Epithelial cell of proximal tubule (primary cell): Measurements from ENCODE around the gene GAGE13. TPM values are rescaled to one million over a fixed set of nuclear protein-coding genes. Genes with fewer than 3 reads are reported as not detected.
A peak's percentile ranks its signal among the peaks of the same experiment; 100 is the strongest.
"Not testable (repeated sequence)": the region's sequence is repeated elsewhere in the genome, so short reads cannot be mapped to it uniquely, and the experiment has no call there.

Experiments
- DNase-seq: peaks from one replicate; pipeline ENCODE4 v3.0.0-alpha.2; 2011; ENCODE audit warnings: low read depth
- H3K4me3 ChIP-seq: 2 replicates; pipeline ENCODE4 v1.5.1; 2011; ENCODE audit warnings: low read depth, mild to moderate bottlenecking, low read length
- CTCF ChIP-seq: conservative IDR thresholded peaks from 2 replicates; pipeline ENCODE4 v1.5.1; 2012; ENCODE audit warnings: low read depth, mild to moderate bottlenecking, low read length
- total RNA-seq: library from RNA; depleted of rRNA; stranded (reverse); fragments of >200 nt; gene quantifications from 2 replicates; pipeline ENCODE4 v1.2.3, GENCODE V29; 2015

GAGE13 gene
- total RNA-seq, 1 donor from 2014 or later: not detected

DNA sequence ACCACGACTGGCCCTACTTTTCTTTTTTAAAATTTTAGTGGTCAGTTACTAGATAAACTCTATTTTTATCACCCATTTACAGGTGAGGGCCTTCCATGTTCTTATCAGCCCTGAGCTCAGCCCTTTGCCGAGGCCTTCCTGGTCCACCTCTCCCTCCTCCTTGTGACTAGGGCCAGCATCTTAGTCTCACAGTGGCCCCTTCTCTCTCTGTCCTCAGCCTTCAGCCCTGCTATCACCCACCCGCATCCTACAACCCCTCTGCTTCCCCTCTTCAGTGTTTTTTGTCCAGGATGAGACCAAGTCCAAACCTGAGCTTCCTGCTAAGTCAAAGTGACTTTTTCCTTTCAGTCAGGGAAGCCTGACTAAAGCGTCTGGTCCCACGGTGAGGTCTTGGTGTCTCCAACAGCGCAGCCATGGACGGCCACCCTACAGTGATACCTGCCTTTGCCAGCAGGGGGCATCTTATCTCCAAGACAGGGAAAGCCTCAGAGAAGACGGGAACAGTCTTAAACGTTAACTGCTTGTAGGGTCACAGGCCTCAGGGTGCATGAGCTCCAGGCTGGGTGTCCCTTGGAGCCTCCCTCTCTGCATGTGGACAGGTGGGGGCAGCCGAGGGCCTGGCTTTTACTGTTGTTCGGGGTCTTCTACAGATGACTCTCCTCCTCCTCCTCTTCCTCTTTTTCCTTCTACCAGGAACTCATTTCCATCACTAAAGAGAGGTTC is 39.6 kb upstream of the GAGE13 start:
- TF ChIP-seq CTCF: peak; percentile 61
- no peak overlapping the region for H3K4me3 ChIP-seq
- DNase-seq: no peak

- no peak overlapping the region for H3K4me3 ChIP-seq
- no peak for TF ChIP-seq CTCF
- no peak for DNase-seq
Measured at GRCh38 chrX:49292400-49293362, 38.7 kb upstream of the GAGE13 start.

GRCh38 chrX:49299293-49299692 is 32.1 kb upstream of the GAGE13 start:
- DNase-seq, H3K4me3 ChIP-seq: not testable (repeated sequence)

GRCh38 chrX:49300703-49301102 is 30.7 kb upstream of the GAGE13 start:
- H3K4me3 ChIP-seq: no peak overlapping the region
- DNase-seq: no peak
- no peak for TF ChIP-seq CTCF

- H3K4me3 ChIP-seq: no peak within 1 kb of the TSS
- no peak for DNase-seq
- no peak for TF ChIP-seq CTCF
Measured at GRCh38 chrX:49303346-49303745, 28.0 kb upstream of the GAGE13 start, which contains the start of gene GAGE10. Gene GAGE10, plus strand, starts transcription at chrX:49303646. Its CDS starts 1,214 bp downstream, at chrX:49304860.

DNA sequence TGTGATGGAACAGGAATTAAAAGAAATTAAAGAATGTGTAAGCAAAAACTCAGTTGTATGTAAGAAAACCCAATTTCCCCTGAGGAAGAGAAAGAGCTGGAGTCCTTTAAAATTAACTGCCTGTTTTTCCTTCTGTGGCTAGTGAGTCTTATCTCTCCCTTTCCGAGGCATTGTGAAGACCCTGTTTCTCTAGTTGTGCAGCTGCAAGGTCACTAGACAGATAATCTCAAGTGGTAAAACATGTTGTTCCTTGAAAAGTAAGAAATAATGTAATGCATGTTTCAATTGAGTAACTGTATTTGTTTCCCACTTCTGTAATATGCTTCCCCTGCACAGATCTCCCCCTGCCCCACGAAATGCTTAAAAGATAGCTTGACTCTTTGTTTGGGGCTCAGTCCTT is 23.6 kb upstream of the GAGE13 start:
- DNase-seq: not testable (repeated sequence)

GRCh38 chrX:49308604-49309269 is 22.6 kb upstream of the GAGE13 start:
- TF ChIP-seq CTCF: no peak
- no peak overlapping the region for H3K4me3 ChIP-seq
- DNase-seq: no peak

More for the DNA sequence above, 23.6 kb upstream of the GAGE13 start:
- H3K4me3 ChIP-seq: not testable (repeated sequence)
